ENCODE data around the gene COL21A1.

Gene COL21A1

GRCh38 chr6:56023829-56024228, 223.6 kb downstream of the COL21A1 start:
- Histone ChIP-seq H4K20me1 (ENCODE audit: insufficient read depth, low read length) (no peaks in the 10 kb centered on the region), H3K27ac (ENCODE audit: low read length) (no peak overlapping the region), H3K79me2 (ENCODE audit: insufficient read depth, low read length) (no peaks in the 10 kb centered on the region), H3K27me3 (ENCODE audit: insufficient read depth, low read length, poor library complexity) (no peaks in the 10 kb centered on the region), H3K36me3 (ENCODE audit: insufficient read depth, low read length) (no peaks in the 10 kb centered on the region), H3K9me3 (ENCODE audit: insufficient read depth, low read length, severe bottlenecking) (no peaks in the 10 kb centered on the region), H3K4me2 (ENCODE audit: insufficient read depth, low read length) (no peak overlapping the region), H3K4me1 (ENCODE audit: insufficient read depth, low read length) (no peaks in the 10 kb centered on the region), H2AFZ (ENCODE audit: low read depth, low read length) (no peak overlapping the region), H3K9ac (ENCODE audit: low read depth, low read length) (no peak overlapping the region), H3K4me3 (ENCODE audit: low read depth in 1 of 2, low read length in 2 of 2) (no peak overlapping the region)
- TF ChIP-seq, protein P1, sequence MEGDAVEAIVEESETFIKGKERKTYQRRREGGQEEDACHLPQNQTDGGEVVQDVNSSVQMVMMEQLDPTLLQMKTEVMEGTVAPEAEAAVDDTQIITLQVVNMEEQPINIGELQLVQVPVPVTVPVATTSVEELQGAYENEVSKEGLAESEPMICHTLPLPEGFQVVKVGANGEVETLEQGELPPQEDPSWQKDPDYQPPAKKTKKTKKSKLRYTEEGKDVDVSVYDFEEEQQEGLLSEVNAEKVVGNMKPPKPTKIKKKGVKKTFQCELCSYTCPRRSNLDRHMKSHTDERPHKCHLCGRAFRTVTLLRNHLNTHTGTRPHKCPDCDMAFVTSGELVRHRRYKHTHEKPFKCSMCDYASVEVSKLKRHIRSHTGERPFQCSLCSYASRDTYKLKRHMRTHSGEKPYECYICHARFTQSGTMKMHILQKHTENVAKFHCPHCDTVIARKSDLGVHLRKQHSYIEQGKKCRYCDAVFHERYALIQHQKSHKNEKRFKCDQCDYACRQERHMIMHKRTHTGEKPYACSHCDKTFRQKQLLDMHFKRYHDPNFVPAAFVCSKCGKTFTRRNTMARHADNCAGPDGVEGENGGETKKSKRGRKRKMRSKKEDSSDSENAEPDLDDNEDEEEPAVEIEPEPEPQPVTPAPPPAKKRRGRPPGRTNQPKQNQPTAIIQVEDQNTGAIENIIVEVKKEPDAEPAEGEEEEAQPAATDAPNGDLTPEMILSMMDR (IDR thresholded peaks at IDR 0.05; ENCODE audit: borderline replicate concordance, extremely low read depth, low read length, poor library complexity, severe bottlenecking), result no peak
- no peak for TF ChIP-seq EZH2 (IDR thresholded peaks at IDR 0.05; ENCODE audit: borderline replicate concordance, low read depth, low read length, severe bottlenecking)
- DNase-seq (no peak), ATAC-seq (ENCODE audit: insufficient read depth, low read depth) (no peak)

- ATAC-seq (ENCODE audit: insufficient read depth, low read depth) (no peak), DNase-seq (no peak)
- no peak overlapping the region for H3K27ac ChIP-seq (ENCODE audit: low read length)
- no peaks in the 10 kb centered on the region for H3K4me1 ChIP-seq (ENCODE audit: insufficient read depth, low read length)
- H3K79me2 ChIP-seq (ENCODE audit: insufficient read depth, low read length), result no peaks in the 10 kb centered on the region
- H3K4me2 ChIP-seq (ENCODE audit: insufficient read depth, low read length), result no peak overlapping the region
- no peaks in the 10 kb centered on the region for H4K20me1 ChIP-seq (ENCODE audit: insufficient read depth, low read length)
- H3K27me3 ChIP-seq (ENCODE audit: insufficient read depth, low read length, poor library complexity), result no peaks in the 10 kb centered on the region
- no peak overlapping the region for H3K9ac ChIP-seq (ENCODE audit: low read depth, low read length)
- TF ChIP-seq, protein P1 (IDR thresholded peaks at IDR 0.05; ENCODE audit: borderline replicate concordance, extremely low read depth, low read length, poor library complexity, severe bottlenecking), result no peak
- TF ChIP-seq EZH2 (IDR thresholded peaks at IDR 0.05; ENCODE audit: borderline replicate concordance, low read depth, low read length, severe bottlenecking), result no peak
- no peak overlapping the region for H3K4me3 ChIP-seq (ENCODE audit: low read depth in 1 of 2, low read length in 2 of 2)
- no peaks in the 10 kb centered on the region for H3K36me3 ChIP-seq (ENCODE audit: insufficient read depth, low read length)
- no peak overlapping the region for H2AFZ ChIP-seq (ENCODE audit: low read depth, low read length)
- no peaks in the 10 kb centered on the region for H3K9me3 ChIP-seq (ENCODE audit: insufficient read depth, low read length, severe bottlenecking)
Measured at GRCh38 chr6:56022678-56023077, 224.7 kb downstream of the COL21A1 start.

- no peak overlapping the region for H3K4me3 ChIP-seq (ENCODE audit: low read depth in 1 of 2, low read length in 2 of 2)
- no peak overlapping the region for H3K4me2 ChIP-seq (ENCODE audit: insufficient read depth, low read length)
- no peak overlapping the region for H3K27ac ChIP-seq (ENCODE audit: low read length)
- H3K4me1 ChIP-seq (ENCODE audit: insufficient read depth, low read length), result no peaks in the 10 kb centered on the region
- no peaks in the 10 kb centered on the region for H3K79me2 ChIP-seq (ENCODE audit: insufficient read depth, low read length)
- TF ChIP-seq, protein P1 (IDR thresholded peaks at IDR 0.05; ENCODE audit: borderline replicate concordance, extremely low read depth, low read length, poor library complexity, severe bottlenecking), result no peak
- no peak for TF ChIP-seq EZH2 (IDR thresholded peaks at IDR 0.05; ENCODE audit: borderline replicate concordance, low read depth, low read length, severe bottlenecking)
- no peak overlapping the region for H2AFZ ChIP-seq (ENCODE audit: low read depth, low read length)
- no peaks in the 10 kb centered on the region for H3K27me3 ChIP-seq (ENCODE audit: insufficient read depth, low read length, poor library complexity)
- no peaks in the 10 kb centered on the region for H3K9me3 ChIP-seq (ENCODE audit: insufficient read depth, low read length, severe bottlenecking)
- DNase-seq (no peak), ATAC-seq (ENCODE audit: insufficient read depth, low read depth) (no peak)
- H4K20me1 ChIP-seq (ENCODE audit: insufficient read depth, low read length), result no peaks in the 10 kb centered on the region
- H3K36me3 ChIP-seq (ENCODE audit: insufficient read depth, low read length), result no peaks in the 10 kb centered on the region
- H3K9ac ChIP-seq (ENCODE audit: low read depth, low read length), result no peak overlapping the region
Measured at GRCh38 chr6:56021943-56022342, 225.4 kb downstream of the COL21A1 start.

- TF ChIP-seq EZH2 (IDR thresholded peaks at IDR 0.05; ENCODE audit: borderline replicate concordance, low read depth, low read length, severe bottlenecking), result no peak
- TF ChIP-seq, protein P1 (IDR thresholded peaks at IDR 0.05; ENCODE audit: borderline replicate concordance, extremely low read depth, low read length, poor library complexity, severe bottlenecking), result no peak
- Histone ChIP-seq H3K4me2 (ENCODE audit: insufficient read depth, low read length) (no peak overlapping the region), H3K36me3 (ENCODE audit: insufficient read depth, low read length) (no peaks in the 10 kb centered on the region), H3K79me2 (ENCODE audit: insufficient read depth, low read length) (no peaks in the 10 kb centered on the region), H3K4me1 (ENCODE audit: insufficient read depth, low read length) (no peaks in the 10 kb centered on the region), H4K20me1 (ENCODE audit: insufficient read depth, low read length) (no peaks in the 10 kb centered on the region), H3K4me3 (ENCODE audit: low read depth in 1 of 2, low read length in 2 of 2) (no peak overlapping the region), H3K27ac (ENCODE audit: low read length) (no peak overlapping the region), H3K9me3 (ENCODE audit: insufficient read depth, low read length, severe bottlenecking) (no peaks in the 10 kb centered on the region), H3K9ac (ENCODE audit: low read depth, low read length) (no peak overlapping the region), H2AFZ (ENCODE audit: low read depth, low read length) (no peak overlapping the region), H3K27me3 (ENCODE audit: insufficient read depth, low read length, poor library complexity) (no peaks in the 10 kb centered on the region)
- DNase-seq (no peak), ATAC-seq (ENCODE audit: insufficient read depth, low read depth) (no peak)
Measured at GRCh38 chr6:56019973-56020372, 227.4 kb downstream of the COL21A1 start.

All from DND-41 (cell line).